ENCODE data around the gene PRKN.

- TF ChIP-seq CTCF (IDR thresholded peaks at IDR 0.05; ENCODE audit: low read depth, low read length) (no peak), EZH2phosphoT487 (IDR thresholded peaks at IDR 0.05; ENCODE audit: low read depth) (no peak)
These were observed 38.7 kb downstream of the PRKN start for GRCh38 chr6:162688751-162689345.

All from OCI-LY3 (cell line).